Thyroid gland (tissue), 4 donors: ENCODE data around the gene SORCS2.

Experiments
- CTCF ChIP-seq, 6 experiments: fragments of 200-600 bp in 3 of 6; fragments of 450-650 bp in 3 of 6; sonication (generic) in 3 of 6; IDR thresholded peaks; one replicate each; pipeline ENCODE4 v1.5.1; 2016 to 2019; ENCODE audit warnings: antibody characterized with exemption in 6 of 6, mild to moderate bottlenecking in 2 of 6, inconsistent platforms in 1 of 6, moderate library complexity in 1 of 6
- POLR2A ChIP-seq, 2 donors: fragments of 450-650 bp; IDR thresholded peaks; one replicate each; pipeline ENCODE4 v1.6.1; 2017; ENCODE audit warnings: antibody characterized with exemption in 2 of 2, mild to moderate bottlenecking in 2 of 2, moderate library complexity in 1 of 2

- TF ChIP-seq CTCF (IDR thresholded peaks at IDR 0.05) (no peak), POLR2A (IDR thresholded peaks at IDR 0.05) (no peak)
These were observed 519.8 kb downstream of the SORCS2 start for GRCh38 chr4:7712021-7712671.
